ENCODE results near the gene ADCY5.

DNA sequence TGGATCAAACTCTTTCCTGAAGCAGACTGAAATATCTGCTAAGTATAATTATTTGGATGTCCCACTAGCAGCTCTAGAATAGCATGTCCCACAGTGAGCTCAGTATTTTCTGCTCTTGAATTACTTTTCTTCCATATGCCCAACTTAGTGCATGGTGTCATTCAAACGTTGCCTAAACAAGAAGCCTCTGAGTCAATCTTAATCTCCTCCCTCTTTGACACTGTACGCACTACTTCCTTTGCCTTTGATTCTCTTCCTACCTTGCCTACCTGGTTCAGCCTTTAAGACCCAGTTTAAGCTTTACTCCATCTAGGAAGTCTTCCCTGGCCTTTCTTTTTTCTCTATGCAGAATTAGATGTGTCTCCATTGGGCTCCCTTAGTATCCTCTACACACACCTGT, 192.6 kb downstream of the ADCY5 start:
- TF ChIP-seq POLR2A (IDR thresholded peaks at IDR 0.05; ENCODE audit: low read depth, low read length) (no peak), TAF1 (IDR thresholded peaks at IDR 0.05; ENCODE audit: borderline replicate concordance, low read depth, low read length) (no peak), POLR2AphosphoS5 (IDR thresholded peaks at IDR 0.05; ENCODE audit: low read depth, low read length) (no peak)

Data from GM12892 (cell line).